SK-N-SH (cell line): ENCODE measurements around the gene VPS33B. TPM values are rescaled to one million over a fixed set of nuclear protein-coding genes. Genes with fewer than 3 reads are reported as not detected.
A peak's percentile ranks its signal among the peaks of the same experiment; 100 is the strongest.

Source experiments
- CTCF ChIA-PET: fragments of 300-600, 350-600 bp; formaldehyde crosslinking; extraction: SDS; loops from one replicate; lab custom pipeline; 2021; lab: Yijun Ruan, JAX
- POLR2A ChIA-PET: fragments of 350-600 bp; sonication (Branson Sonifier 250); formaldehyde crosslinking; extraction: SDS; loops from one replicate; lab custom pipeline; 2020; ENCODE audit warnings: antibody characterized with exemption, inconsistent platforms; lab: Yijun Ruan, JAX
- DNase-seq: peaks from one replicate; pipeline ENCODE4 v3.0.0; 2012
- H2AFZ ChIP-seq: fragments of 200-600 bp; sonication (generic); 2 replicates; pipeline ENCODE4 v1.8.1; 2016; ENCODE audit warnings: antibody characterized with exemption, mild to moderate bottlenecking, low read depth
- H3F3A ChIP-seq: fragments of 200-600 bp; sonication (generic); replicated peaks from 2 replicates; pipeline ENCODE3; 2016; ENCODE audit warnings: antibody characterized with exemption, mild to moderate bottlenecking; ENCODE audit not compliant: insufficient read depth
- H3K27ac ChIP-seq, 2 experiments: fragments of 200-500 bp in 1 of 2; fragments of 200-600 bp in 1 of 2; sonication (Bioruptor generic) in 1 of 2; sonication (generic), shearing (Covaris generic) in 1 of 2; 2 replicates each; pipeline versions ENCODE4 v1.5.1 to v1.6.1; 2014 to 2016; ENCODE audit warnings: low read depth in 2 of 2, inconsistent platforms in 1 of 2, low read length in 1 of 2, mild to moderate bottlenecking in 1 of 2, mixed read lengths in 1 of 2
- H3K27me3 ChIP-seq: fragments of 200-600 bp; sonication (generic), shearing (Covaris generic); 2 replicates; pipeline ENCODE4 v1.6.1; 2016; ENCODE audit warnings: mixed run types; ENCODE audit not compliant: insufficient read depth
- H3K36me3 ChIP-seq, 2 experiments: fragments of 200-500 bp in 1 of 2; fragments of 200-600 bp in 1 of 2; sonication (Bioruptor generic) in 1 of 2; sonication (generic) in 1 of 2; replicated peaks in 1 of 2; 2 replicates each; pipeline versions ENCODE3 to v1.5.1; 2014 to 2016; ENCODE audit warnings: low read length in 1 of 2, mild to moderate bottlenecking in 1 of 2; ENCODE audit not compliant: insufficient read depth in 2 of 2, control insufficient read depth in 1 of 2
- H3K4me1 ChIP-seq, 2 experiments: fragments of 200-500 bp in 1 of 2; fragments of 200-600 bp in 1 of 2; sonication (Bioruptor generic) in 1 of 2; sonication (generic), shearing (Covaris generic) in 1 of 2; 2 replicates each; pipeline versions ENCODE4 v1.5.1 to v1.6.1; 2014 to 2016; ENCODE audit warnings: low read depth in 1 of 2, low read length in 1 of 2, mixed run types in 1 of 2; ENCODE audit not compliant: insufficient read depth in 2 of 2, control insufficient read depth in 1 of 2
- H3K4me2 ChIP-seq: fragments of 200-600 bp; sonication (generic), shearing (Covaris generic); 2 replicates; pipeline ENCODE4 v1.6.1; 2017; ENCODE audit warnings: mixed run types
- H3K4me3 ChIP-seq, 2 experiments: fragments of 200-500 bp in 1 of 2; fragments of 200-600 bp in 1 of 2; sonication (Bioruptor generic) in 1 of 2; sonication (generic), shearing (Covaris generic) in 1 of 2; 2 replicates each; pipeline versions ENCODE4 v1.5.1 to v1.8.1; 2014 to 2016; ENCODE audit warnings: low read depth in 2 of 2, inconsistent platforms in 1 of 2, low read length in 1 of 2, mild to moderate bottlenecking in 1 of 2, mixed read lengths in 1 of 2, moderate library complexity in 1 of 2
- H3K79me2 ChIP-seq: fragments of 200-600 bp; sonication (generic); 2 replicates; pipeline ENCODE4 v1.8.1; 2017; ENCODE audit warnings: mild to moderate bottlenecking; ENCODE audit not compliant: insufficient read depth
- H3K9ac ChIP-seq: fragments of 200-600 bp; sonication (generic); 2 replicates; pipeline ENCODE4 v1.6.1; 2017; ENCODE audit warnings: mixed run types
- H3K9me2 ChIP-seq: fragments of 200-600 bp; sonication (generic); 2 replicates; pipeline ENCODE4 v1.6.1; 2017; ENCODE audit warnings: mixed run types
- H3K9me3 ChIP-seq: fragments of 200-600 bp; sonication (generic); 2 replicates; pipeline ENCODE4 v1.6.1; 2017; ENCODE audit warnings: mixed run types, mild to moderate bottlenecking, moderate library complexity
- H4K20me1 ChIP-seq: fragments of 200-600 bp; sonication (generic); 2 replicates; pipeline ENCODE4 v1.6.1; 2017; ENCODE audit warnings: mild to moderate bottlenecking, mixed run types; ENCODE audit not compliant: insufficient read depth
- EZH2phosphoT487 ChIP-seq: fragments of 200-600 bp; sonication (generic); IDR thresholded peaks from 2 replicates; pipeline ENCODE4 v1.6.1; 2017; ENCODE audit warnings: low read depth, mixed run types, mild to moderate bottlenecking, antibody characterized with exemption, moderate library complexity, borderline replicate concordance
- FOSL2 ChIP-seq: IDR thresholded peaks from 2 replicates; pipeline ENCODE4 v1.4.0; 2012; ENCODE audit warnings: low read depth, mild to moderate bottlenecking, moderate library complexity, borderline replicate concordance
- FOXM1 ChIP-seq: IDR thresholded peaks from 2 replicates; pipeline ENCODE4 v1.4.0; 2012; ENCODE audit warnings: low read depth, mild to moderate bottlenecking
- GATA2 ChIP-seq: sonication (generic); formaldehyde crosslinking; IDR thresholded peaks from 2 replicates; pipeline ENCODE4 v1.5.0; 2020; ENCODE audit warnings: mild to moderate bottlenecking, missing genetic modification reagents
- MAX ChIP-seq: IDR thresholded peaks from 2 replicates; pipeline ENCODE4 v1.4.0; 2012; ENCODE audit warnings: low read depth
- RFX5 ChIP-seq: IDR thresholded peaks from 2 replicates; pipeline ENCODE4 v1.6.1; 2012; ENCODE audit warnings: mild to moderate bottlenecking, improper control_type of control experiment, low read length
- RXRA ChIP-seq: IDR thresholded peaks from 2 replicates; pipeline ENCODE4 v1.4.0; 2012; ENCODE audit warnings: low read depth, mild to moderate bottlenecking, borderline replicate concordance
- SIN3A ChIP-seq: IDR thresholded peaks from 2 replicates; pipeline ENCODE4 v1.6.1; 2012; ENCODE audit warnings: low read depth, mild to moderate bottlenecking, low read length, moderate library complexity, borderline replicate concordance
- TEAD4 ChIP-seq: IDR thresholded peaks from 2 replicates; pipeline ENCODE4 v1.4.0; 2012; ENCODE audit warnings: mild to moderate bottlenecking, borderline replicate concordance; ENCODE audit not compliant: insufficient read depth
- USF1 ChIP-seq: IDR thresholded peaks from 2 replicates; pipeline ENCODE4 v1.4.0; 2012; ENCODE audit warnings: low read depth, borderline replicate concordance
- ZBTB33 ChIP-seq: IDR thresholded peaks from 2 replicates; pipeline ENCODE4 v1.4.0; 2012; ENCODE audit warnings: low read depth, borderline replicate concordance
- WGBS: methylation state at CpG from one replicate; pipeline ENCODE4 v1.1.6; 2017; ENCODE audit warnings: low lambda C conversion rate; 5-methylcytosine and 5-hydroxymethylcytosine counted together
- polyA plus RNA-seq, 3 experiments: library from polyadenylated mRNA; depleted of rRNA; stranded (reverse); fragments of >200 nt; gene quantifications; 2 replicates each; pipeline ENCODE4 v1.2.3, GENCODE V29; 2012
- TF ChIP-seq, protein P1 (sequence below): IDR thresholded peaks from 2 replicates; pipeline ENCODE4; 2012

VPS33B gene
- polyA plus RNA-seq, 1 of the 3 experiments (the other 2 are of a cell fraction) = 16.6 TPM

- Histone ChIP-seq H3K9me2 (no peaks in the 10 kb centered on the region), H3K9ac (peak overlapping the region; percentile 94), H2AFZ (peak overlapping the region; percentile 67), H3K4me3 (peak overlapping the region; percentile 80 to 83), H3K9me3 (no peaks in the 10 kb centered on the region), H3K36me3 (peaks cover under 1 to 14% of the 10 kb centered on the region in 2 experiments), H3K27ac (peak overlapping the region; percentile 43 to 70), H3K79me2 (peaks cover 86% of the 10 kb centered on the region), H3K27me3 (no peaks in the 10 kb centered on the region), H4K20me1 (no peaks in the 10 kb centered on the region; the same call in 1 of the 2 replicates), H3F3A (peaks cover 19% of the 10 kb centered on the region), H3K4me2 (peak overlapping the region; percentile 78), H3K4me1 (peaks cover 0 to 10% of the 10 kb centered on the region in 2 experiments; a peak in 2 of 4 replicates)
- POLR2A ChIA-PET = interaction anchor here (0.7 kb wide), 1 partner anchor 37 kb away, joined by 3 read pairs; no protein-coding TSS in a partner anchor
- peak; percentile 62 for DNase-seq
- CTCF ChIA-PET = interaction anchor here (1.8 to 3.6 kb wide), 2 partner anchors 37 to 60 kb away, joined by 9 to 16 read pairs; partner anchors contain the start of gene UNC45A
- WGBS = 0% methylated on average over 7 of the region's 50 CpGs
- no peak for TF ChIP-seq EZH2phosphoT487
- TF ChIP-seq USF1 = no peak
- TF ChIP-seq TEAD4 = no peak
- TF ChIP-seq FOSL2 = no peak
- TF ChIP-seq GATA2 = no peak
- TF ChIP-seq RFX5 = no peak
- TF ChIP-seq, protein P1, sequence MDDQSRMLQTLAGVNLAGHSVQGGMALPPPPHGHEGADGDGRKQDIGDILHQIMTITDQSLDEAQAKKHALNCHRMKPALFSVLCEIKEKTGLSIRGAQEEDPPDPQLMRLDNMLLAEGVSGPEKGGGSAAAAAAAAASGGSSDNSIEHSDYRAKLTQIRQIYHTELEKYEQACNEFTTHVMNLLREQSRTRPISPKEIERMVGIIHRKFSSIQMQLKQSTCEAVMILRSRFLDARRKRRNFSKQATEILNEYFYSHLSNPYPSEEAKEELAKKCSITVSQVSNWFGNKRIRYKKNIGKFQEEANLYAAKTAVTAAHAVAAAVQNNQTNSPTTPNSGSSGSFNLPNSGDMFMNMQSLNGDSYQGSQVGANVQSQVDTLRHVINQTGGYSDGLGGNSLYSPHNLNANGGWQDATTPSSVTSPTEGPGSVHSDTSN = no peak
- no peak for TF ChIP-seq FOXM1
- no peak for TF ChIP-seq MAX
- TF ChIP-seq RXRA = no peak
- TF ChIP-seq SIN3A = no peak
- TF ChIP-seq ZBTB33 = no peak
These were observed 28.4 kb downstream of the VPS33B start for GRCh38 chr15:90994059-90994416.
